ENCODE results near the gene SLC12A7. TPM values are rescaled to one million over a fixed set of nuclear protein-coding genes. Genes with fewer than 3 reads are reported as not detected.

The SLC12A7 gene
- total and polyA plus RNA-seq, 11 donors: 66.3 to 159 (median 128) TPM

DNA sequence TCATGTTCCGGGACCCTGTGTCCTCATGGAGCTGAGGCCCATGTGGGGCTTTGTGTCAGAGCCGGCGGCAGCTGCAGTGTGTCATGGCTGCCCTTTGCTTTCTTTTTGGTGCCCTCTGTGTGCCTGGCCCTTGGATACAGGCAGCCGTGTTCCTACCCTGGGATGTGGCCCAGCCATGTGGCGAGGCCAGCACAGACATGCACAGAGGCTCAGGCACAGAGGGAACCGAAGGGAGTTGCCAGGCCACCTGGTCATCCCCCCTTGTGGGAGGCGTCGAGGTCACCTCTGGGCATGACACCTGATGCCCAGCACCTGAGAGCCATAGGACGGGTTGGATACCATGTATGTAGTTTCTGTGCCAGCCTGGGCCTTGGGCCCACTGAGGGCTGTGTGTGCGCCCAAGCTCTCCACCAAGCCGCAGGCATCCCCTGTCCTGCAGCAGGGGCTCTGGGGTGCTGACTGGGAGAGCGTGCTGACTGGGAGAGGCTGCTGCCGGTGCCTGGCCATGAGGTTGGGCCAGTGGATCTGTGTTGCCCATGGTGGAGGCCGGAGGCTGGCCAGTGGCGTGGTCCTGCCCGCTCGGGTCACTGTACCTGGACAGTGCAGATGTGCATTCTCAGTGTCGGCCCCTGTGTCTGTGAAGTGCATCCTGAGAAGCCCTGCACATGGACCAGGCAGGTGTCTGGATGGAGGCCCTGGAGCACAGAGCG, 98.5 kb downstream of the SLC12A7 start:
- ATAC-seq (no peak), DNase-seq (peak in 3 of 5 donors; percentile 19 to 50 (median 20))
- H3K4me1 ChIP-seq: peaks cover 0 to 26% (median 16%) of the 10 kb centered on the region in 12 donors
- peaks cover 6 to 22% (median 11%) of the 10 kb centered on the region in 9 donors for H3K27me3 ChIP-seq
- TF ChIP-seq POLR2A (IDR thresholded peaks at IDR 0.05): no peak
- TF ChIP-seq, protein P1, sequence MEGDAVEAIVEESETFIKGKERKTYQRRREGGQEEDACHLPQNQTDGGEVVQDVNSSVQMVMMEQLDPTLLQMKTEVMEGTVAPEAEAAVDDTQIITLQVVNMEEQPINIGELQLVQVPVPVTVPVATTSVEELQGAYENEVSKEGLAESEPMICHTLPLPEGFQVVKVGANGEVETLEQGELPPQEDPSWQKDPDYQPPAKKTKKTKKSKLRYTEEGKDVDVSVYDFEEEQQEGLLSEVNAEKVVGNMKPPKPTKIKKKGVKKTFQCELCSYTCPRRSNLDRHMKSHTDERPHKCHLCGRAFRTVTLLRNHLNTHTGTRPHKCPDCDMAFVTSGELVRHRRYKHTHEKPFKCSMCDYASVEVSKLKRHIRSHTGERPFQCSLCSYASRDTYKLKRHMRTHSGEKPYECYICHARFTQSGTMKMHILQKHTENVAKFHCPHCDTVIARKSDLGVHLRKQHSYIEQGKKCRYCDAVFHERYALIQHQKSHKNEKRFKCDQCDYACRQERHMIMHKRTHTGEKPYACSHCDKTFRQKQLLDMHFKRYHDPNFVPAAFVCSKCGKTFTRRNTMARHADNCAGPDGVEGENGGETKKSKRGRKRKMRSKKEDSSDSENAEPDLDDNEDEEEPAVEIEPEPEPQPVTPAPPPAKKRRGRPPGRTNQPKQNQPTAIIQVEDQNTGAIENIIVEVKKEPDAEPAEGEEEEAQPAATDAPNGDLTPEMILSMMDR (IDR thresholded peaks at IDR 0.05): no peak
- intact Hi-C loops (cut with DNase I): loop anchor here in 1 of 10 donors (5.0 kb wide), 1 partner anchor 124 kb away; no protein-coding TSS in a partner anchor
- WGBS, 4 donors: 93 to 100% (median 95%) methylated on average over 7 to 19 of the region's 19 CpGs
- H3K27ac ChIP-seq: no peak overlapping the region
- no peaks in the 10 kb centered on the region for H3K36me3 ChIP-seq
- H3K4me3 ChIP-seq: no peak overlapping the region
- H3K9me3 ChIP-seq: no peaks in the 10 kb centered on the region

GRCh38 chr5:1012900-1013237, 99.0 kb downstream of the SLC12A7 start:
- H3K27me3 ChIP-seq: peaks cover 6 to 28% (median 11%) of the 10 kb centered on the region in 9 donors
- TF ChIP-seq, protein P1 (IDR thresholded peaks at IDR 0.05): no peak
- no peak for TF ChIP-seq POLR2A (IDR thresholded peaks at IDR 0.05)
- ATAC-seq: no peak
- no peak overlapping the region for H3K27ac ChIP-seq
- no peaks in the 10 kb centered on the region for H3K36me3 ChIP-seq
- 94 to 97% (median 96%) methylated on average over 7 of the region's 7 CpGs for WGBS, 4 donors
- peak in 2 of 5 donors; percentile 10 to 43 for DNase-seq
- H3K4me3 ChIP-seq: no peak overlapping the region
- H3K9me3 ChIP-seq: no peaks in the 10 kb centered on the region
- H3K4me1 ChIP-seq: peaks cover 0 to 30% (median 18%) of the 10 kb centered on the region in 12 donors
- intact Hi-C loops (cut with DNase I): loop anchor here in 1 of 10 donors (5.0 kb wide), 1 partner anchor 124 kb away; no protein-coding TSS in a partner anchor

GRCh38 chr5:1012313-1012841, 99.5 kb downstream of the SLC12A7 start:
- DNase-seq (peak in 3 of 5 donors; percentile 16 to 51 (median 26)), ATAC-seq (no peak)
- TF ChIP-seq, protein P1 (IDR thresholded peaks at IDR 0.05): no peak
- 89 to 93% (median 90%) methylated on average over 11 to 12 of the region's 12 CpGs for WGBS, 4 donors
- intact Hi-C loops (cut with DNase I): loop anchor here in 1 of 10 donors (5.0 kb wide), 1 partner anchor 125 kb away; no protein-coding TSS in a partner anchor
- peaks cover 6 to 33% (median 11%) of the 10 kb centered on the region in 9 donors for H3K27me3 ChIP-seq
- H3K4me3 ChIP-seq: no peak overlapping the region
- no peaks in the 10 kb centered on the region for H3K36me3 ChIP-seq
- no peak overlapping the region for H3K27ac ChIP-seq
- no peaks in the 10 kb centered on the region for H3K9me3 ChIP-seq
- H3K4me1 ChIP-seq: peaks cover 0 to 30% (median 18%) of the 10 kb centered on the region in 12 donors

DNA sequence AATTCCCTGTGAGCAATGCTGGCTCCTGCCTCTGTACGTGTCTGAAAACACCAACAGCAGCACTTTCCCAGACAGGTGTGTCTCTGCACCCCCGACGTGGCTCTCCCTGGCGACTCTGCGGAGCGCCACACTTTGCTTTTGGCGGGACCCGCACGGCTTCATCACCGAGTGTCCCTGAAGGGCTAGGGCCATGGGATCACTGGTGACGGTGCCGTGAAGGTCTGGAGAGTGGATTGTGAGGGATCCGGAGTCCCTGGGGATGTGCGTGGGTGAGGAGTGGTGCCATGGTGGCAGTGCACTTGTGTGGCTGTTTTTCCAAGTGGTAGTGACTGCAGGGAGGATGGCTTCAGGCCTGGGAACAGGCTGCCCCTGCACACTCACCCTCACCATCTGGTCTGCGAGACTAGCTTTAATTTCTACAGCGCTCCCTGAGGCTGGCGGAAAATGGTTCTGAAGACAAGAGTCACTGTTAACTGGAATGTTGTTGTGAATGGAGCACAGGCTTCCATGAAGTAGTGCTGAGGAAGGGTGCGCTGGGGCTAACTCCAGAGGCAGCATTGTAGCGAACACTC, 100.0 kb downstream of the SLC12A7 start:
- Histone ChIP-seq H3K27ac (no peak overlapping the region), H3K4me1 (peaks cover 0 to 30% (median 18%) of the 10 kb centered on the region in 12 donors), H3K36me3 (no peaks in the 10 kb centered on the region), H3K27me3 (peaks cover 6 to 36% (median 11%) of the 10 kb centered on the region in 9 donors), H3K9me3 (no peaks in the 10 kb centered on the region), H3K4me3 (no peak overlapping the region)
- no peak for ATAC-seq
- DNase-seq: peak in 3 of 5 donors; percentile 12 to 27 (median 13)
- intact Hi-C loops (cut with DNase I): loop anchor here in 2 of 10 donors (1.0 to 5.0 kb wide), 2 partner anchors 47 to 125 kb away; no protein-coding TSS in a partner anchor
- TF ChIP-seq, protein P1 (IDR thresholded peaks at IDR 0.05): no peak
- no peak for TF ChIP-seq POLR2A (IDR thresholded peaks at IDR 0.05)
- 93 to 99% (median 95%) methylated on average over 15 to 19 of the region's 19 CpGs for WGBS, 4 donors

All from heart left ventricle (tissue), 16 donors.